HG03432 (cell line): ENCODE results near the gene UFSP1.

Experiments used
- ATAC-seq: cut with Tn5 transposase; IDR thresholded peaks from one replicate; pipeline ENCODE4 v1.9.1; 2021; ENCODE audit warnings: mild to moderate bottlenecking, moderate library complexity; ENCODE audit not compliant: unreplicated experiment

UFSP1 gene

GRCh38 chr7:100895956-100896731 is 6.6 kb upstream of the UFSP1 start:
- no peak for ATAC-seq

DNA sequence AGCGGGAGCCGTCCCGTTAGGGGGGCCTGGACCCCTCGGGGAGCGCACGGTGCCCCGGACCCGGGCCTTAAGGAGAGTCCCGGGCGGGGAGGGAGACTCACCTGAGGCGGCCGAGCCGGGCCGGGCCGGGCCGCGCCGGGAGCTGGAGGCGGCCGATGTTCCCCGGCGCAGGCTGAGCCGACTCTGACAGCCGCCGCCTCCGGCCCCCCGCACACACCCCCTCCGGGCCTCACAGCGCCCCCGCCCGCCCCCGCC is 6.1 kb upstream of the UFSP1 start, which contains the start of gene ACHE:
Gene ACHE, minus strand, starts transcription at position 188 of the 255 bp plus-strand sequence. CDS start 1,656 bp downstream, outside the sequence.
- ATAC-seq = no peak

GRCh38 chr7:100894860-100895700 is 5.6 kb upstream of the UFSP1 start:
- ATAC-seq = no peak

DNA sequence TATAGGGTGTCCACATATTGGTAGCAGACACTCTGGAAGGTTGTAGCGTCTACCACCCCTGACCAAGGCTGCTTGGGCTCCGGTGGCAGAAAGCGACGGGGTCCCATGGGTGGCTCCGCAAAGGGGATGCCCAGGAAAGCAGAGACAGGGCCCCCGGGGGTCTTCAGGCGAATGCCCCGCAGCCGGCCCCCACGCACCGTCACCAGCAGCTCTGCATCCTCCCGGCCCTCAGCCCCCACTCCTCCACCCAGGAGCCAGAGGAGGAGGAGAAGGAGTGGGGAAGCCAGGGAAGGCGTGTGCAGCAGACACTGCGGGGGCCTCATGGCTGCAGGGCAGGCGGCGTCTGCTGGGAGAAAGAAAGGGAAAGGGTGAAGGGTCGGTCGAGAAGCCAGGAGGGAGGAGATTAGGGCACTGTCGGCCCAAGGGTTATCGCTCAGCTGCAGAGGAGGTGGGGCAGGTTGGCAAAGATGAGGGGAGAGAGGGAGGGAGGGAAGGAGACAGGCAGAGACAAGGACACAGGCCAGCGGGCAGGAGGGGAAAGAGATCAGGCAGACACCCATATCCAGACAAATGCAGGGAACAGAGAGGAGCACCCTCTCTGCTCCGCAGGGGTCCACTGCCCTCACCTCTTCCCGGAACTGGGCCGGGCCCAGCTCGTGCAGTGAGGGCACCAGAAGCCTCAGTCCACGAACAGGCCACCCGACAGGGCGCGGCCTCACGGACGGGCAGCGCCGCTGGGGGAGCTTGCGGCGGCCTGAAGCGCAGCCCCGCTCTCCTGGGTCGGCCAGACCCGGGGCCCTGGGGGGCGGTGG is 4.6 kb upstream of the UFSP1 start:
- no peak for ATAC-seq

- no peak for ATAC-seq
Measured at GRCh38 chr7:100893318-100893895, 3.9 kb upstream of the UFSP1 start.

GRCh38 chr7:100892364-100893317 is 3.1 kb upstream of the UFSP1 start:
- ATAC-seq = no peak

DNA sequence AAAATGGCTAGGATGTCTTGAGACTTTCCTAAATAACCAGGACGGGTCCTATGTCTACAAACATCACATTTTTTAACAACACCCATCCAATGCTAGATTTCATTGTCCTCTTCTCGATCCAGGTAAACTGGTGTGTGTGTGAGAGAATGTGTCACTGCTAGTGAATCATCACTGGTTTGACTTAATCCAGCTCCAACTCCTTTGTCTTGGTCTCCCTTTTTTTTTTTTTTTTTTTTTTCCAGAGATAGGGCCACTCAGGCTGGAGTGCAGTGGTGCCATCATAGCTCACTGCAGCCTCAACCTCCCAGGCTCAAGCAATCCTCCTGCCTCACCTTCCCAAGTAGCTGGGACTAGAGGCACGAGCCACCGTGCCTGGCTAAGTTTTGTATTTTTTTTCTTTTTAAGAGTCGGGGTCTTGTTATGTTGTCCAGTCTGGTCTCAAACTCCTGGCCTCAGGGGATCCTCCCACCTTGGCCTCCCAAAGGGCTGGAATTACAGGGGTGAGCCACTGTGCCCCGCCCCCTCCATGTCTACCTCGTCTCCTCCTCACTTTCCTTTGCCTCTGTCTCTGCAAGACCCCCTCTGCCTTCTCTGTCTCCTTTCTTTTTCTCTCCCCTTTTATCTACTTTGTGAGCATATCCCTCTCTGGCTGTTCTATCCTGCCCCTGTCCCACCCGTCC is 2.2 kb upstream of the UFSP1 start:
- ATAC-seq = no peak

GRCh38 chr7:100890653-100891567 is 1.4 kb upstream of the UFSP1 start:
- no peak for ATAC-seq

- ATAC-seq = no peak
Measured at GRCh38 chr7:100888291-100888987, 1.1 kb downstream of the UFSP1 start.

DNA sequence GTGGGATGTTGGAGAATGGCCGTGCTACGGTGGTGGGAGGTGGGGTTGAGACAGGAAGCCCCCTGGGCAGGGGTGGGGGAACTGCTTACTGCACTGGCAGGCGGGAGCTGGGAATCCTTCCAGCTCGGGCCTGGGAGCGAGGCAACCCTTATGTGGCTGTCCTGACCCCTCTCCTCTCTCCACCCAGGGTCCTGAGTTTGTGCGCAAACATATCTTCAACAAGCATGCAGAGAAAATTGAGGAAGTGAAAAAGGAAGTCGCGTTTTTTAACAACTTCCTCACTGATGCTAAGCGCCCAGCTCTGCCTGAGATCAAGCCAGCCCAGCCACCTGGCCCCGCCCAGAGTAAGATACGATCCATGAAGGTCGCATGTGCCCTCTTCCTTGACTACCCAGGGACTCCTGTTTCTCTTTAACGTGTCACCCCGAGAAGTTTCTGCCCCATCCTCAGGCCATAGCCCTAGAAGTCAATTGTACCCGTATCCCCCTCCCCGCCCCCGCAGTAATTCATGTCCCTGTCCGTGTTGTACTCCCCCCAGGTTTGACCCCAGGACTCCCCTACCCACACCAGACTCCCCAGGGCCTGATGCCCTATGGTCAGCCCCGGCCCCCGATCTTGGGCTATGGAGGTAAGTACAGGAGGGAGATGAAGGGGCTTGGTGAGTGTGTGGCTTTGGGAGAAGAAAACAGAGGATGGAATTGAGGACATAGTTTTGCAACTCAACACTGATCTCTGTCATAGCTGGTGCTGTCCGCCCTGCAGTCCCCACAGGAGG is 1.8 kb downstream of the UFSP1 start:
- ATAC-seq = peak; percentile 26

GRCh38 chr7:100886936-100887515 is 2.5 kb downstream of the UFSP1 start:
- ATAC-seq = no peak

DNA sequence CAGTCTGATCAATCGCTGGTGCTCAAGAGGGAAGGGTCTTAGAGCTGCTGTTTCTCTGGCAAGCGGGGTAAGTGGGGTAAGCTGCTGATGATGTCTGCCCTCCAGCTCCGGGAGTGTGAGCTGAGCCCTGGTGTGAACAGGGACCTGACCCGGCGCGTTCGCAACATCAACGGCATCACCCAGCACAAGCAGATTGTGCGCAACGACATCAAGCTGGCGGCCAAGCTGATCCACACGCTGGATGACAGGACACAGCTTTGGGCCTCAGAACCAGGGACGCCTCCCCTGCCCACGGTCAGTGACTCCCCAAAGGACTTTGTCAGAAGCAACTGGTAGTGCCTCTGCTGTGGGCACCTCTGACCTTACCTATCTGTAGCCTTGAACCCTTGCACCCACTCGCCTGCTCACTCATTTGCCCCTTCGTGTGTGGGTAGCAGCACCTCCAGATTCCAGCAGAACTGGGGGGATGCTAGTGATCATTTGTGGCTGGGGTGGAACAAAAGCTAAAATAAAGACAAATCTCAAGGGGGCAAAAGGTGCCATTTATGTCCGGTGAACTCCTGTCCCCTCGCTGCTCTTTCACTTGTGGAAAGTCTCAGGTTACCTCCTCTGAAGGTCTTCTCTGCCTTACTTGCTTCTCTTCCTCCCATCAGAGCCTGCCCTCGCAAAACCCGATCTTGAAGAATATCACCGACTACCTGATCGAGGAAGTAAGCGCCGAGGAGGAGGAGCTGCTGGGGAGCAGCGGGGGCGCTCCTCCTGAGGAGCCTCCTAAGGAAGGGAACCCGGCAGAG is 3.2 kb downstream of the UFSP1 start:
- no peak for ATAC-seq

GRCh38 chr7:100885440-100886141 is 3.9 kb downstream of the UFSP1 start:
- no peak for ATAC-seq

DNA sequence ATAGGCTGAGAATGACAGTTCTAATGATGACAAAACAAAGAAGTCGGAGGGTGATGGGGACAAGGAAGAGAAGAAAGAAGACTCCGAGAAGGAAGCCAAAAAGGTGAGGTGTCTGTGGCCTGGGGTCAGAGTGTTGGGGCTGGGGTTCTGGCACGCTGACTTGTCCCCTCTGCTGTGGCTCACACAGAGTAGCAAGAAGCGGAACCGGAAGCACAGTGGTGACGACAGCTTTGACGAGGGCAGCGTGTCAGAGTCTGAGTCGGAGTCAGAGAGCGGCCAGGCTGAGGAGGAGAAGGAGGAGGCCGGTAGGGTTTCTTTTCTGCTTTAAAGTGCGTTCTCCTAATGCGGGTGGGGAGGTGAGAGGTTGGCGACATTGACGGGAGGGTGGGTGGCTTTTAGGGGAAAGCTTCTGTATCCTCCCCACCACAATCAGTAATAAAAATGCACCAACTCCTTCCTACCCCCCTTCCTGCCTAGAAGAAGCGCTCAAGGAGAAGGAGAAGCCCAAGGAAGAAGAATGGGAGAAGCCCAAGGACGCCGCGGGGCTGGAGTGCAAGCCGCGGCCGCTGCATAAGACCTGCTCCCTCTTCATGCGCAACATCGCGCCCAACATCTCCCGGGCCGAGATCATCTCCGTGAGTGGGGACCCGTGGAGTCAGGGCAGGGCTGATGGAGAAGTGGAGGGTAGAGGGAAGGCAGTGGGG is 4.6 kb downstream of the UFSP1 start:
- ATAC-seq = no peak
